Kasumi-1 (cell line): ENCODE data around the gene HBA1.
"Not testable (repeated sequence)": the region's sequence is repeated elsewhere in the genome, so short reads cannot be mapped to it uniquely, and the experiment has no call there.

Experiments
- DNase-seq, 2 experiments: peaks; one replicate each; lab custom pipeline; 2025; lab: John Stamatoyannopoulos, UW

The HBA1 gene

DNA sequence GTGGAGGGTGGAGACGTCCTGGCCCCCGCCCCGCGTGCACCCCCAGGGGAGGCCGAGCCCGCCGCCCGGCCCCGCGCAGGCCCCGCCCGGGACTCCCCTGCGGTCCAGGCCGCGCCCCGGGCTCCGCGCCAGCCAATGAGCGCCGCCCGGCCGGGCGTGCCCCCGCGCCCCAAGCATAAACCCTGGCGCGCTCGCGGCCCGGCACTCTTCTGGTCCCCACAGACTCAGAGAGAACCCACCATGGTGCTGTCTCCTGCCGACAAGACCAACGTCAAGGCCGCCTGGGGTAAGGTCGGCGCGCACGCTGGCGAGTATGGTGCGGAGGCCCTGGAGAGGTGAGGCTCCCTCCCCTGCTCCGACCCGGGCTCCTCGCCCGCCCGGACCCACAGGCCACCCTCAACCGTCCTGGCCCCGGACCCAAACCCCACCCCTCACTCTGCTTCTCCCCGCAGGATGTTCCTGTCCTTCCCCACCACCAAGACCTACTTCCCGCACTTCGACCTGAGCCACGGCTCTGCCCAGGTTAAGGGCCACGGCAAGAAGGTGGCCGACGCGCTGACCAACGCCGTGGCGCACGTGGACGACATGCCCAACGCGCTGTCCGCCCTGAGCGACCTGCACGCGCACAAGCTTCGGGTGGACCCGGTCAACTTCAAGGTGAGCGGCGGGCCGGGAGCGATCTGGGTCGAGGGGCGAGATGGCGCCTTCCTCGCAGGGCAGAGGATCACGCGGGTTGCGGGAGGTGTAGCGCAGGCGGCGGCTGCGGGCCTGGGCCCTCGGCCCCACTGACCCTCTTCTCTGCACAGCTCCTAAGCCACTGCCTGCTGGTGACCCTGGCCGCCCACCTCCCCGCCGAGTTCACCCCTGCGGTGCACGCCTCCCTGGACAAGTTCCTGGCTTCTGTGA, at the start of gene HBA1:
HBA1 (plus strand) TSS at position 204 of the 906 bp plus-strand sequence; CDS start at position 241, 37 bp downstream.
- not testable (repeated sequence) for DNase-seq

DNA sequence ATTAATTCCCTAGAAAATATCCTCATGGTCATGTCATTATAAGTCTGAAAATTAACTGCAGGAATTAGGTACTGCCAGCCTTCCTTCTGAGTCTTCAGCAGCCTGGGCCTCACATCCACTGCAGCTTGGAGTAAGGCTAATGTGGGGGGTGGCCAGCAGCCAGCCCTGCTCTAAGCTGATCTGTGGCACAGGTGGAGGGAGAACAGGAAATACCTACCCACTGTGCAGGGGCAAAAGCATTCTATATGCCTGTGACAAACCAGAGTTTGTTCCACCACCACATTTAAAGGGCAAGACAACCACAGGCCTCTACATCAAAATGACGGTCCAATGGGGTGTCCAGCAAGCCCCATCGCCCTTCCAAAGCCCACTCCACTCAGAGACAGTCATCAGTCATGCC, 47.4 kb upstream of the HBA1 start:
- DNase-seq, result no peak

DNA sequence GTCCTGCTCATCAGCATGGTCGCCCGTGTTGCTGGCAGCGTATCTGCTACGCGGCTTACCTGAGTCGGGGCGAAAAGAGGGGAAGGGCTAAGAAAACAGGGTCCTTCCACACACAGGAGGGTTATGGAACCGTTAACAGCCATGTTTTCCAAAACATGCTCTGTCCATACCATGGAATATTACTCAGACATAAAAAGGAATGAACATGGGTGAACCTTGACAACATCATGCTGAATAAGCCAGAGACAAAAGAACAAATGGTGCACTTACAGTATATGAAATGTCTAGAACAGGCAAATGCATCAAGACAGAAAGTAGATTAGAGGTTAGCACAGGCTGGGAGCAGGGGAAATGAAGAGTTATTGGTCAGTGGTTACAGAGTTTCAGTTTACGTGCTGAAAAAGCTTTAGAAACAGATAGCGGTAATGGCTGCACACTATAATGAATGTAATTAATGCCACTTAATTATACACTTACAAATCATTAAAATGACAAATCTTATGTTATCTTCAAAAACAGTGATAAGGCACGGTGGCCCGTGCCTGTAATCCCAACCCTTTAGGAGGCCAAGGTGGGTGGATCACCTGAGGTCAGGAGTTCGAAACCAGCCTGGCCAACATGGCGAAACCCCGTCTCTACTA, 45.8 kb upstream of the HBA1 start:
- DNase-seq, result no peak

DNA sequence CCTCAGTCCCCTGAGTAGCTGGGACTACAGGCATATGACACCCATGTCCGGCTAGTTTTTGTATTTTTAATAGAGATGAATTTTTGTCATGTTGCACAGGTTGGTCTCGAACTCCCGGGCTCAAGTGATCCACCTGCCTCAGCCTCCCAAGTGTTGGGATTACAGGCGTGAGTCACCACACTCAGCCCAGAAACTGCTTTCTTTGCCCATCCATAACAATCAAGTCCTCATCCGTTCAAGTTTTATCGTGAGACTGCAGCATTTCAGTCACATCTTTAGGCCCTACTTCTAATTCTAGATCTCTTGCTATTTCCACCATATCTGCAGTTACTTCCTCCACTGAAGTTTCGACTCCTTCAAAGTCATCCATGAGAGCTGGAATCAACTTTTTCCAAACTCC, 44.4 kb upstream of the HBA1 start:
- DNase-seq, result no peak

DNA sequence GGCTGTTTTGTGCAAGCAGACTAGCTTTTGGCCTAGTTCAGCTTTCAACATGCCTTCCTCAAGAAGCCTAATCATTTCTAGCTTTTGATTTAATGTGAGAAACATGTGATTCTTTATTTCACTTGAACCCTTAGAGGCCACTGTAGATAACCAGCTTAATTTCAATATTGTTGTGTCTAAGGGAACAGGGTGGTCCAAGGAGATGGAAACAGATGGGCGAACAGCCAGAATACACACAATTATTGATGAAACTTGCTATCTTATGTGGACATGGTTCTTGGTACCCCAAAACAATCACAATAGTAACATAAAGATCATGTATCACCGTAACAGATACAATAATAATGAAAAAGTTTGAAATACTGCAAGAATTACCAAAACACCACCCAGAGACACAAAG, 42.8 kb upstream of the HBA1 start:
- no peak for DNase-seq

DNA sequence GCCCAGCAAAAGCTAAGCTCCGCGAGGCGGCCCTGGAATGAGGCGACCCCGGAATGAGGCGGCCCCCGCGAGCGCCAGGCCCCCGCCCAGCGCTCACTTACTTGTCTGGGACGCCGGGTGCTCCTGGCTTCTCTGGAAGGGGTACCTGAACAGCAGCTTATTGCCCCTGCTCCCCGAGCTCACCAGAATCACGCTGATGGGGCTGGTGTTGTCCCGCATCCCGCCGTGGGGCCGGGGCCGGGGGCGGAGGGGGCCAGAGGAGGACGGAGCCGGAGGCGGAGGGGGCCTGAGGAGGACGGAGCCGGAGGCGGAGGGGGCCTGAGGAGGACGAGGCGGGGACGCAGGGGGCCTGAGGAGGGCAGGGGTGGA, 38.4 kb upstream of the HBA1 start:
- no peak for DNase-seq

DNA sequence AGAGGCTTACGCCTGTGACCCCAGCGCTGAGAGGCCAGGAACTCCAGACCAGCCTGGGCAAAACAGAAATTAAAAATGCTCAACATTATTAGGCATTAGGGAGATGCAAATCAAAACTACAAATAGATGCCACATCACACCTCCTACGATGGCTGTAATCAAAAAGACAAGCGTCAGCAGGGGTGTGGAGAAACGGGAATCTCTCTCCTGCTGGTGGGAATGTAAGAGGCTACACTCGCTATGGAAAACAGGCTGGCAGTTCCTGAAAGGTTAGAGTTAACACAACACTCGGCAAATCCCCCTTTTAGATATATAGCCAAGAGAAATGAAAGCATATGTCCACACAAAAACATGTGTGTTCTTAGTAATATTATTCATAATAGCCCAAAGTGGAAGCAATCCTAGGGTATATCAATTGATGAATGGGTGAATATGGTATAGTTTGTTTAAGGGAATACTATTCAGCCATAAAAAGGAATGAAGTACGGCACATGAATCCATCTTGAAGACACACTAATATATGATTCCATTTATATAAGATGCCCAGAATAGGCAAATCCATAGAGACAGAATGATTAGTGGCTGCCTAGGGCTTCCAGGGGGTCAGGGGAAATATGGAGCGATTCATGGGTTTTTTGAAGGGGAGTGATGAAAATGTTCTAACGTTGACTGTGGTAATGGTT, 36.2 kb upstream of the HBA1 start:
- no peak for DNase-seq

DNA sequence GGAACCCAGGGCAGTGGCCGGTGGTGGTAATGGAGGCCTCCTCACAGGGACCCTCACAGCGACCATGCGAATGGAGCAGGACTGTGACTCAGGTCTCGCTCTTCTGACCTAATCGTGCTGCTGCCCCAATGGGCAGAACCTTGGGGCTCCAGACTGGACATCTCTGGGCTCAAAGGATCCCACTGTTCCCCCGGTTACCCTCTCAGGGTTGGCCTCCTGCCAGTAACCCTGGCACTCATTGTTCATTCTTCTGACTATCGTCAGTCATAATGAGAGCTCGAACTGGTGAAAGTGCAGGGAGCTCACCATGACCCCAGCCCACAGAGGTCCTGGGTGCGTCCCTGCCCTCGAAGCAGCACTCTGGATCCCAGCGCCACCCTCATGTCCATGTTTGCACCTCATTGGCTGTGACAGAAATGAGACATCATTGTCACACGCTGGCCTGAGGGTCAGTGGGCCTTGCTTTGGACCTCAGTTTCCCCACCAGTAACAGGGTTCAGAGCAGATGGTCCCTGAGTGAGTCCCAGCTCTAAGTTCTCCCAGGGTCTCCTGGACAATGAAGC, 34.0 kb upstream of the HBA1 start:
- no peak for DNase-seq

DNA sequence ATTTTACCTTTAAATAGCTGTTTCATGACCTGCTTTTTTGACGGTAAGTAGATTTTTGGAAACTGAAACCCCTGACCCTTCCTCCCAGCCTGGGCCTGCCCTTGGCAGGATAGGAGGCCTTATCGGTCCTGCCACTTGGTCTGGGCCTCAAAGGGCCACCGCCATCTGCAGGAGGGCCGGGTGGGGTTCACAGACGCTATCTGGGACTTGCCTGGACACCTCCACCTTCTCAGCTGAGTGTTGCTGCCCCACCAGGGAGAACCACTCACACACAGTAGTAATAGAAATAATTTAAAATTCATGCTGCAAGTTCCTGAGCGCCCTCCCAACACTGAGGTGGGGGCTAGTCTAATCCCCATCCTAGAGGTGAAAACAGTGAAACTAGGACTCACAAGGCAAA, 33.4 kb upstream of the HBA1 start:
- DNase-seq, result no peak

DNA sequence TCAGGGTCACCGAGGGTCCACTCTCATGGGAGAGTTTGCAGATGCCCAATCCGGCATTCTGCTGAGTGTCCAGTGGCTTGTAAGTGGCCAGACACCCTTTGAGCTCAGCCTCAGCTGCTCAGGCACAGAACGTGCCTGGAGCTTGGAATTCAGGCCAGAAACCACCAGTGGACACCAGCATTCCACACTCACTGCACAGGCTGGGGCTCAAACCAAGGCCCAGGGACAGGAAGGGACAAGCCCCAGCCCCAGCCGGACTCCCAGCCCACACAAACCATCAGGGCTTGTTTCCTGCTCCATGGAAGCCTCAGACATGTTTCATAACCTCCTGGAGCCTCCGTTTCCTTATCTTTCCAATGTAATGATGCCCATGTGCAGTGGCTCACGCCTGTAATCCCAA, 33.0 kb upstream of the HBA1 start:
- no peak for DNase-seq

DNA sequence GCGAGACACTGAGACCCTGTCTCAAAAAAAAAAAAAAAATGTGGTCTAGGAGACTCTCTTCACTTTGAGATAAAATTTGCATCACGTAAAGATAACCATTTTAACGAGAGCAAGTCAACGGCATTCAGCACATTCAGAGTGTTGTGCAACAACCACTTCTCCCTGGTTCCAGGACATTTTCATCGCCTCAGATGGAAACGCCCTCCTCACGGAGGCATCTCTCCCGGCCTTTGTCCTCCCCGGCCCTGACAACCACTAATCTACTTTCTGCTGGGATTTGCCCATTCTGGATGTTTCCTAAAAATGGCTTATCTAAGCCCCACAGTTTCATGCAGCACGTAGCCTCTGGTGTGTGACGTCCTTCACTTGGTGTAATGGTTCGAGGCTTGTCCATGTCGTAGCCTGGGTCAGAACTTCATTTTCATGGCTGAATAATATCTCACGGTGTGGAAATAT, 31.7 kb upstream of the HBA1 start:
- no peak for DNase-seq

DNA sequence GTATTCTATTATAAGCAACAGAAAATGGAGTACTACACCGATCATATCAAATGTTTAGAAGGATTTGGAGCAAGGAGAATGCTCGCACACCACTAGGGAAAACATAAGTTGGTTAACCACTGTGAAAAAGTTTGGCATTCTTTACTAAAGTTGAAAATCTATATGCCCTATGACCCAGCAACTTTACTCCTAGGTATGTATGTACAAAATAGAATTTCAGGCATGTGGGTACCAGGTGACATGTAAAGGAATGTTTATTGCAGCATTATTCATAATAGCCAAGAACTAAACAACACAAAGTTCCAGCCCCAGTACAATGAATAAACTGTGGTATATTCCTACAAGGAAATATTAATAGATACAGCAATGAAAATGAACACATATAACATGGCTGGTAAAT, 29.8 kb upstream of the HBA1 start:
- DNase-seq, result no peak

DNA sequence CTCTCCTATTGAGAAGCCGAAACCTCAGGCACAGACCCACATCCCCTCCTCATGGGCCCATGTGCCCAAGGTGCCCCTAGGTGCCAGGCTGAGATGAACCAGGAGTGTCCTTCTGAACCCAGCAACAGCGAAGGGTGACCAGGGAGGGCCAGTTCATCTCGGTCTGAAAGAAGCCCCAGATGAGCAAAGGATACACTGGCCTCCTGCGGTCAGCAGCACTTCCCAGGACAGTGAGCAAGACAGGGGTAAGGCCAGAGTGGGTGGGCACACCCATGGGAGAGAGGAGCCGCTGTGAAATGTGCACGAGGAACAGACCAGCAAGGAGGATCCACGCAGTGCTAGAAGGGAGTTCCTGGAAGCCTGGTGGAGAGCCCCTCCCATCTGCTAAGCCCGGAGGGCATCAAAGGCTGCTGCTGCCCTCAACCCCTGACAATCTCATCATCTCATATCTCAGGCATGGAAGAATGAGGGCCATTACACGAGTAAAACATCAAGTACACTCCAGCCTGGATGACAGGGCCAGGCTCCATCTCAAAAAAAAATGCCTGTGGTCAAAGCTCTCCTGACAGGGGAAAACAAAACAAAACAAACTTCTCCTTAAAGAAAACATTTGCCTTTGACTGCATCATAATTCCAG, 27.3 kb upstream of the HBA1 start:
- no peak for DNase-seq

DNA sequence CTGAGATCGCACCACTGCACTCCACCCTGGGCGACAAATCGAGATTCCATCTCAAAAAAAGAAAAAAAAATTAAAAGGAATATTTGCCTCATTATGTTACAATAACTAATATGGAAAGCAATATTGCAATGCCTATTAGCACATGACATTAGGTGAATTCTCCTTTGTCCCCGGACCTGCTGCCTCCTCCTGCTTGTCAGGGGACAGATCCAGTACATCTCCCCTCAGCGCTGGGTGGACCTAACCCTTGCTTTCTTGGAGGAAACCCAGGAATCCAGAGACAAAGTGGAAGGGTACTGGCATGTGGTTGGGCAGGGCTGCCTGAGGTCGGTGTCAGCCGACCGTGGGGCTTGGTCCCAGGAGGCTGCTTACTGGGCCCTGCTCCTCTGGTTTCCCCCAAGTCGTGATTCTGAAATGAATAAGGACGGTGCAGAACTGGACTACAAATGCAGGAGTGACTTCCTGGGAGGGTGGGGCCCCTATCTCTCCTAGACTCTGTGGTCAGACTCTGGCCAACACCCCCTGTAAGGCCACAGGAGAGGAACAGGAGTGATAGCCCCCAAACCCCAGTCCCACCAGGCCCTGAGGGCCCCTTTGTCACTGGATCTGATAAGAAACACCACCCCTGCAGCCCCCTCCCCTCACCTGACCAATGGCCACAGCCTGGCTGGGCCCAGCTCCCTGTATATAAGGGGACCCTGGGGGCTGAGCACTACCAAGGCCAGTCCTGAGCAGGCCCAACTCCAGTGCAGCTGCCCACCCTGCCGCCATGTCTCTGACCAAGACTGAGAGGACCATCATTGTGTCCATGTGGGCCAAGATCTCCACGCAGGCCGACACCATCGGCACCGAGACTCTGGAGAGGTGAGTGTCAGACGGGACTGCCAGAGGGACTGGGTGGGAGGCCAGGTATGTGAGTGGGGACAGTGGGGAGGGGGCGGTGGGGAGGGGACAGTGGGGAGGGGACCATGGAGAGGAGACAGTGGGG, 24.0 kb upstream of the HBA1 start, which contains the start of gene HBZ:
HBZ (plus strand) TSS at position 504 of the 988 bp plus-strand sequence; CDS start at position 770, 266 bp downstream.
- DNase-seq, result no peak

DNA sequence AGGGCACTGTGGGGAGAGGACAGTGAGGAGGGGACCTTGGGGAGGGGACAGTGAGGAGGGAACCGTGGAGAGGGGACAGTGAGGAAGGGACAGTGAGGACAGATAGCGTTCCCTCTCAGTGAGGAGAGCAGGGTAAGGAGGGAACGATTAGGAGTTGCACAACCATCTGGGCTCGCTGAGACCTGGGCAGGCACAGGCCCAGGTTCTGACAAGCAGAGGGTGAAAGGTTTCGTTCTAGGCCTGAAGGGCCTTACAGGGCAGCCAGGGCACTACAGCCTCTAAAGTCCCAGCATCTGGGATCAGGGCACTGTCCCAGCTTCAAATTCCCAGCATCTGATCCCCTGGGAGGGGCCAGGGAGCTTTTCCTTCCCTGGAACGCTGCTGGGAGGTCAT, 23.4 kb upstream of the HBA1 start:
- DNase-seq, result not testable (repeated sequence)

DNA sequence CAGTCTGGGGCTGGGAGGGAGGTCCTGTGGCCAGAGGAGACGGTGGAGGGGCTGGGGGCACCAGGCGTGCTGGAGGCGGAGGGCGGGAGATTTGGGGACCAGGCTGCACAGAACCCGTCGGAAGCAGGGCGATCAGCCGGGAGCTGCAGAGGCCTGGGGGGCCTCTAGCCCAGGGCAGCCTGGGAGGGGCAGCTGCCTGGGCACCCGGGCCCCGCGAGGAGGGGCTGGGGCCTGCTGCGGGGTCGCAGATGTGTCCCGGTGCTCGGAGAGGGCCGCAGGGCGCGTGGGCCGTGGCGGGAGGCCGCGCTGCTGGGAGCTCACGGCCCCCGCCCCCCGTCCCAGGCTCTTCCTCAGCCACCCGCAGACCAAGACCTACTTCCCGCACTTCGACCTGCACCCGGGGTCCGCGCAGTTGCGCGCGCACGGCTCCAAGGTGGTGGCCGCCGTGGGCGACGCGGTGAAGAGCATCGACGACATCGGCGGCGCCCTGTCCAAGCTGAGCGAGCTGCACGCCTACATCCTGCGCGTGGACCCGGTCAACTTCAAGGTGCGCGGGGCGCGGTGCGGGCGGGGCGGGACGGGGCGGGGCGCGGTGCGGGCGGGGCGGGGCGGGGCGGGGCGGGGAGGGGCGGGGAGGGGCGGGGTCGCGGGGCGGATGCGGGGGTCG, 22.8 kb upstream of the HBA1 start:
- not testable (repeated sequence) for DNase-seq

DNA sequence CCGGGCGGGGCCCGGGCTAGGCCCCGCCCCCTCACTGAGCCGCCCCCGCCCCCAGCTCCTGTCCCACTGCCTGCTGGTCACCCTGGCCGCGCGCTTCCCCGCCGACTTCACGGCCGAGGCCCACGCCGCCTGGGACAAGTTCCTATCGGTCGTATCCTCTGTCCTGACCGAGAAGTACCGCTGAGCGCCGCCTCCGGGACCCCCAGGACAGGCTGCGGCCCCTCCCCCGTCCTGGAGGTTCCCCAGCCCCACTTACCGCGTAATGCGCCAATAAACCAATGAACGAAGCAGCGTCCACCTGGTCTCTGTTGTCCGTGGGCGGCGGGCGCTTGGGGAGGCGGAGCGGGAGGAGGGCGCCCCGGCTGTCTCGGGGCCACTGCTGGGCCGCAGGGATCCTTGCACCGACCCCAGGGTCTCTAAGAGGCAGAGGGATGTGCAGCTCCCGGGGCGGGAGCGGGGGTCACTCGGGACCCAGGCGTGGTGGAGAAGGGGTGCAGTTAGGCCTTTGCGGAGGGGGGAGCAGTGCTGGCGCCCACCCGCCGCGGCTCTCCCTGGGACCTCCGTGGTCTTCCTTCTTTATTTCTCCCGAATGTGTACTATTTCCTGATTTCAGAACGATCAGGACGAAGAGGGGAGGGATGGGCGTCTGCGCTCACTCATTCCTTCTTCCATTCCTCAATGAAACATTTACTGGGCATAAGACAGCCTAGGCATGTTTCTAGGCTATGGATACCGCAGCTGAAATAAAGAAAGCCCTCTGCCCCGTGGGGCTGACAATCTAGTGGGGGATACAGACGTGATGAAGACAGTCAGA, 22.1 kb upstream of the HBA1 start:
- no peak for DNase-seq

DNA sequence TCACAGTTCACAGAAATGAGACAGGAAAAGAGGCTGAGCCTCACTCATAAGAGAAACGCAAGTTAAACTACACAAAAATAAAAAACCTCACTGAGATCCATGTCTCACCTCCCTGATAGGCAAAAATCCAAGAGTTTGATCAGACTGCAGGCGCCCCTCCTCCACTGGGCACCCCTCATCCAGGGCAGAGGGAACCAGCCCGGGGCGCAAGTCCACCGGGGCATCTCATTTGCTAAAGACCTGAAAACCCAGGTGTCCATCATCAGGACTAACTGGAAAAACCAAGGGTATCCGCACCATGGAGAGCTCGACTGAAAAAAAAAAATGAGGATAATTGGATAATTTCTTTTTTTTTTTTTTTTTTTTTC, 21.5 kb upstream of the HBA1 start:
- DNase-seq, result no peak

DNA sequence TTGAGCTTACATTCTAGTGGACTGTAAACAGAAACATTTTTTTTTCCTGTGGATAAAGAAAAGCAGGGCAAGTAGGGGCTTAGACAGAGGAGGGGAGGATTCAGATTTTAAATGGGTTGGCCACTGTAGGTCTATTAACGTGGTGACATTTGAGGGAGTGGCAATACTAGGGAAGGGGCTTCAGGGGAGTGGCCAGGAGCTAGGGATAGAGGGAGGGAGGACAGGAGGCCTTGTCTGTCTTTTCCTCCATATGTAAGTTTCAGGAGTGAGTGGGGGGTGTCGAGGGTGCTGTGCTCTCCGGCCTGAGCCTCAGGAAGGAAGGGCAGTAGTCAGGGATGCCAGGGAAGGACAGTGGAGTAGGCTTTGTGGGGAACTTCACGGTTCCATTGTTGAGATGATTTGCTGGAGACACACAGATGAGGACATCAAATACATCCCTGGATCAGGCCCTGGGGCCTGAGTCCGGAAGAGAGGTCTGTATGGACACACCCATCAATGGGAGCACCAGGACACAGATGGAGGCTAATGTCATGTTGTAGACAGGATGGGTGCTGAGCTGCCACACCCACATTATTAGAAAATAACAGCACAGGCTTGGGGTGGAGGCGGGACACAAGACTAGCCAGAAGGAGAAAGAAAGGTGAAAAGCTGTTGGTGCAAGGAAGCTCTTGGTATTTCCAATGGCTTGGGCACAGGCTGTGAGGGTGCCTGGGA, 17.2 kb upstream of the HBA1 start:
- DNase-seq, result no peak
